Esophagus squamous epithelium (tissue), 4 donors: ENCODE data around the gene MKNK1.

Experiments used
- POLR2A ChIP-seq, 4 donors: fragments of 450-650 bp; IDR thresholded peaks; one replicate each; pipeline ENCODE4 v1.6.1; 2017; ENCODE audit warnings: antibody characterized with exemption in 4 of 4, mild to moderate bottlenecking in 4 of 4, moderate library complexity in 3 of 4
- TF ChIP-seq, protein P1 (sequence below), 6 experiments: fragments of 450-650 bp in 4 of 6; fragments of 200-600 bp in 2 of 6; sonication (generic) in 2 of 6; IDR thresholded peaks; one replicate each; pipeline ENCODE4 v1.5.1; 2016 to 2019; ENCODE audit warnings: antibody characterized with exemption in 6 of 6, mild to moderate bottlenecking in 4 of 6, moderate library complexity in 4 of 6

DNA sequence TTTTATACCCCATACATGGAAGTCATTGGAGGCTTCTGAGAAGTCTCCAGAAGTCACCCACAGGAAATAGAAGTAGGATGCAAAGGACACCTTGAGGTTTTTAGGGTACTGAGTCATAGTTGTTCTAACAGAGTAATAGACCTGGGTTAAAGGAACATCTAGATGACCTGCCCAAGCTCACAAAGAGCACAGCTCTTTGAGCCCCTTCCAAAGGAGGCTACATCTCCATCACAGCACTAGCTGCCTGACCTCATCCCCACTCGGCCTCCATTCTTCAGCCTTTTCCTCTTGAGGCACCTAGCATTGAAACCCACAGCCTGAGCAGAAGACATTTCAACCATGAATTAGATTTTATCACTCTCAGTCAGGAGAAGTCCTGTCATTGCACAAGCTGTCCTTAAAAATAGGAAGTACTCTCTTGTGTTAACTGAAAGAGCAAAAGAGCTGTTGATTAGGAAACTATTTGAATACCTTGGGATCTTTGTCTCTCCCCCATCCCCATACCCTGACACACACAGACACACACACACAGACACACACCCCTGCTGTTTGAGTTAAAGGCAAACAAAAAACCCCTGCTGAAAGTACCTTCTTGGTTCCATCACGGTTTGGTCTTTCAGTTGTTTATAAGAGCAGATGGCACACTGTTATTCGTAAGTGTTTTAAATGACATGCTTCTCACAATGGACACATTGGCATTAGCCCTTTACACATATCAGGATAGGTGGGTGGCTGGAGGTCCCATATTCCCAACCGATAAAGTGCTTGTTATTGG is 22.2 kb downstream of the MKNK1 start:
- no peak for TF ChIP-seq POLR2A (IDR thresholded peaks at IDR 0.05)
- TF ChIP-seq, protein P1, sequence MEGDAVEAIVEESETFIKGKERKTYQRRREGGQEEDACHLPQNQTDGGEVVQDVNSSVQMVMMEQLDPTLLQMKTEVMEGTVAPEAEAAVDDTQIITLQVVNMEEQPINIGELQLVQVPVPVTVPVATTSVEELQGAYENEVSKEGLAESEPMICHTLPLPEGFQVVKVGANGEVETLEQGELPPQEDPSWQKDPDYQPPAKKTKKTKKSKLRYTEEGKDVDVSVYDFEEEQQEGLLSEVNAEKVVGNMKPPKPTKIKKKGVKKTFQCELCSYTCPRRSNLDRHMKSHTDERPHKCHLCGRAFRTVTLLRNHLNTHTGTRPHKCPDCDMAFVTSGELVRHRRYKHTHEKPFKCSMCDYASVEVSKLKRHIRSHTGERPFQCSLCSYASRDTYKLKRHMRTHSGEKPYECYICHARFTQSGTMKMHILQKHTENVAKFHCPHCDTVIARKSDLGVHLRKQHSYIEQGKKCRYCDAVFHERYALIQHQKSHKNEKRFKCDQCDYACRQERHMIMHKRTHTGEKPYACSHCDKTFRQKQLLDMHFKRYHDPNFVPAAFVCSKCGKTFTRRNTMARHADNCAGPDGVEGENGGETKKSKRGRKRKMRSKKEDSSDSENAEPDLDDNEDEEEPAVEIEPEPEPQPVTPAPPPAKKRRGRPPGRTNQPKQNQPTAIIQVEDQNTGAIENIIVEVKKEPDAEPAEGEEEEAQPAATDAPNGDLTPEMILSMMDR (IDR thresholded peaks at IDR 0.05): no peak
